DMS153 treated with DMSO at 0.1 percent for 48 hours (cell line): ENCODE data around the gene BCDIN3D.
"Not testable (repeated sequence)": the region's sequence is repeated elsewhere in the genome, so short reads cannot be mapped to it uniquely, and the experiment has no call there.

Experiments used
- DNase-seq: peaks from one replicate; lab custom pipeline; 2025; ENCODE audit not compliant: unreplicated experiment; lab: John Stamatoyannopoulos, UW

BCDIN3D gene, protein sequence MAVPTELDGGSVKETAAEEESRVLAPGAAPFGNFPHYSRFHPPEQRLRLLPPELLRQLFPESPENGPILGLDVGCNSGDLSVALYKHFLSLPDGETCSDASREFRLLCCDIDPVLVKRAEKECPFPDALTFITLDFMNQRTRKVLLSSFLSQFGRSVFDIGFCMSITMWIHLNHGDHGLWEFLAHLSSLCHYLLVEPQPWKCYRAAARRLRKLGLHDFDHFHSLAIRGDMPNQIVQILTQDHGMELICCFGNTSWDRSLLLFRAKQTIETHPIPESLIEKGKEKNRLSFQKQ

GRCh38 chr12:49842519-49843352 is at the start of gene BCDIN3D:
TSS of gene BCDIN3D (minus strand) at chr12:49843106. CDS start at chr12:49843087, 19 bp downstream.
- DNase-seq: peak; percentile 82

DNA sequence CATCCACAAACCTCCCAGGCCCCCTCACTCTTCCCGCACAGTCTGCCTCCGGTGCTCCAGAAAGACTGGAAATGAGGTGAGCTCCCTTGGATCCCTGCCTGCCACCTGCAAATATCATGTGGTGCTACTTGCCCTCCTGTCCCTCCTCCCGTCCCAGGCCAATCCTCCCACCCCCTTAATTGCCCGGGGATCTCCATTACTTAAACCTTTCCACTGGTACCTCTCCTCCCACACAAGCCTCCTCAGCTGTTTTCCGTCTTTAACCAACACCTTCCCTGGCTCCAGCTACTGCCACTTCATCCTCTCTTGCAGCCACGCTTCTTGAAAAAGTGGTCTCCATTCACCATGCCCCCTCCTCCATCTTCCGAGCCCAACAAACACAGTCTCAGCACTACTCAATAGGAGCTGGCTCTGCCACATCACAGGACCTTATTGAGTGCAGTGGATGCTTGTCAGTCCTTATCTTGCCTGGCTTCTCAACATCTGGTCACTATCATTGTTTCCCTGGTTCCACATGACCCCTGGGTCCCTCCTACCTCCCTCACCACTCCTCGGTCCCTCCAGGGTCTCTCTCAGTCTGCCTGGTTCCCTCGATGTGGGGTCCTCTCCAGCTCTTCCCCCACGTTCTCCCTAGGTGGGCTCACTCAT is 49.3 kb upstream of the BCDIN3D start:
- no peak for DNase-seq

DNA sequence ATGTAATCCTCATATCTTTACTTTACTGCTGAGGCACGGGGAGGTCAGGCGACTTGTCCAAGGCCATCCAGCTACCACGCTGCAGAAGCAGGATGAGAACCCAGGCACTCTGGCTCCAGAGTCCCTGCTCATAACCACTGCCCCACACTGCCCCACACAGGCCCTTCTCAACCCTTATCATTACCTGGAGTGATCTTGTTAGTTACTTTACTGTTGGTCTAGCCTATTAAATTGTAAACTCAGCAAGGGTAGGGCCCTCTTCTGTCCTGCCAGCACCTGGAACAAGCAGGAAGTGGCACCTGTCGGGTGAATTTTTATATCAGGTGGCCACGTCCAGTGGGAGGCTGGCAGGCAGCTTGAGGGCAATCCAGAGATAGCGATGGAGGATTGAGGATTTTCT is 48.6 kb upstream of the BCDIN3D start:
- DNase-seq: no peak

DNA sequence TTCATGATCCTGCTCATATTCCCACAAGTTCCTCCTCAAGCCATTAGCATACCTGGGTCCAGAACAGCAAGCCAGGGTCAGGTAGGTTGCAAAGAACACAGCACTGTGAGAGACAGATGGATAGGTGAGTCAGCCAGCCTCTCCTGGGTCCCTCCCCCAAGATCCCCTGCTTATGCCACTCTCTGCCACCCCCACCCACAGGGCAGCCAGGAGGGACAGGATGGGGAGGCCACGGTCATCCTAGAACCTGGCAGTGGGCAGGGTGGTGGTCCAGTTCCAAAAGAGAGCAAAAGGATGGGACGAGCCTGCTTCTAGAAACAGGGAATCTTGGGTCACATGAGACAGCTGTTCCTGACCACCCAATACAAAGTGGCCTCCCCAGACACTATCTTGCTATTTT is 48.1 kb upstream of the BCDIN3D start:
- DNase-seq: no peak

GRCh38 chr12:49890096-49890461 is 47.2 kb upstream of the BCDIN3D start:
- DNase-seq: no peak

- DNase-seq: no peak
Observed at GRCh38 chr12:49889361-49890095, 46.6 kb upstream of the BCDIN3D start.

GRCh38 chr12:49888461-49889151 is 45.7 kb upstream of the BCDIN3D start:
- DNase-seq: peak; percentile 85

- DNase-seq: peak; percentile 15
Observed at GRCh38 chr12:49887536-49888401, 44.9 kb upstream of the BCDIN3D start.

DNA sequence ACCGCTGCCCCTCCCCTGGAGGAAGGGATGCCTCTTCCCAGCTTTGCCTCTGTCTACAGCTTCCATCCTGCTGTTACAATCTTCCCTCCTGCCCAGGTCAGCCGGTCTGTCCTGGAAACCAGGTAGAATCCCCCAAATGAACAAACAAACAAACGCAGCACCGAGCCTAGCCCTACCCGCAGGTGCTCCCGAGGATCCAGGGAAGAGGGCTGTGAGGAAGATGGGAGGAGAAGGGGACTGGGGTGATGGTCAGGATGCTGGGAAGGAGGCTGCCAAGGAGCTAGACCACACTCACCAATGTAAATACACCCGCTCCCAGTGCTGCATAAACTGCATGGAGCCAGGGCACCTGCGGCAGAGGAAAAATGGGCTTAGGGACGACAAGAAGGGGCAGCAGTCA is 44.2 kb upstream of the BCDIN3D start:
- DNase-seq: no peak

- peak; percentile 26 for DNase-seq
Observed at GRCh38 chr12:49885663-49886461, 43.0 kb upstream of the BCDIN3D start.

GRCh38 chr12:49885118-49885517 is 42.2 kb upstream of the BCDIN3D start:
- no peak for DNase-seq

GRCh38 chr12:49882851-49883464 is 40.1 kb upstream of the BCDIN3D start:
- no peak for DNase-seq

- DNase-seq: no peak
Observed at GRCh38 chr12:49882248-49882850, 39.4 kb upstream of the BCDIN3D start.

- DNase-seq: no peak
Observed at GRCh38 chr12:49881415-49882247, 38.7 kb upstream of the BCDIN3D start.

- DNase-seq: no peak
Observed at GRCh38 chr12:49880756-49881414, 38.0 kb upstream of the BCDIN3D start.

GRCh38 chr12:49879065-49879464 is 36.2 kb upstream of the BCDIN3D start:
- DNase-seq: not testable (repeated sequence)

DNA sequence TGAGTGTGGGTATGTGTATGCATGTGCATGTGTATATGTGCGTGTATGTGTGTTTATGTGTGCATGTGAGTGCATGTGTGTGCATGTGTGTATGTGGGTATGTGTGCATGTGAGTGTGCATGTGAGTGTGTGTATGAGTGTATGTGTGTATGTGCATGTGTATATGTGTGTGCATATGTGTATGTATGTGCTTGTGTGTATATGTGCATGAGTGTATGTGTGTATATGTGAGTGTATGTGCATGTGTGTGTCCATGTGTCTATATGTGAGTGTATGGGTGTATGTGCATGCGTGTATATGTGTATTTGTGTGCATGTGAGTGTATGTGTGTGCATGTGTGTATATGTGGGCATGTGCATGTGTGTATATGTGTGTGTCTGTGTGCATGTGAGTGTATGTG is 35.1 kb upstream of the BCDIN3D start:
- no peak for DNase-seq
